Activated CD8-positive, alpha-beta T cell treated with anti-CD3 and anti-CD28 coated beads, Interleukin-2, amount 10 ng/mL, durations not matched to agents 7 days and 5 days (primary cell): ENCODE data around the gene SLC41A1. TPM values are rescaled to one million over a fixed set of nuclear protein-coding genes. Genes with fewer than 3 reads are reported as not detected.

Experiments
- ATAC-seq: fragments of 150-1000 bp; cut with Tn5 transposase; one replicate; pipeline ENCODE4 v1.10.0; 2021; ENCODE audit warnings: moderate library complexity
- CTCF ChIA-PET: fragments of 350-600 bp; sonication (Branson Sonifier 250); formaldehyde crosslinking; loops from one replicate; lab custom pipeline; 2021; ENCODE audit warnings: antibody characterized with exemption; lab: Charles Lee
- POLR2A ChIA-PET: fragments of 350-600 bp; sonication (Branson Sonifier 250); formaldehyde crosslinking; loops from one replicate; lab custom pipeline; 2021; ENCODE audit warnings: antibody characterized with exemption; lab: Charles Lee
- DNase-seq: peaks from one replicate; pipeline ENCODE4 v3.0.0-alpha.2; 2020
- H3K27ac Mint-ChIP-seq: one replicate; pipeline ENCODE4 v1.8.0; 2021; ENCODE audit warnings: mild to moderate bottlenecking, mixed read lengths
- H3K27me3 Mint-ChIP-seq: one replicate; pipeline ENCODE4 v1.8.0; 2021; ENCODE audit warnings: low read depth, mixed read lengths
- H3K36me3 Mint-ChIP-seq: one replicate; pipeline ENCODE4 v1.8.0; 2021; ENCODE audit warnings: low read depth, mixed read lengths
- H3K4me1 Mint-ChIP-seq: one replicate; pipeline ENCODE4 v1.8.0; 2021; ENCODE audit warnings: low read depth, mixed read lengths
- H3K4me3 Mint-ChIP-seq: one replicate; pipeline ENCODE4 v1.8.0; 2021; ENCODE audit warnings: mild to moderate bottlenecking, mixed read lengths
- H3K9me3 Mint-ChIP-seq: one replicate; pipeline ENCODE4 v1.8.0; 2022; ENCODE audit warnings: mixed read lengths; ENCODE audit not compliant: insufficient read depth
- total RNA-seq, 2 experiments: library from RNA; stranded (reverse); gene quantifications; one replicate each; pipeline ENCODE4 v1.2.3, GENCODE V29; 2021

The SLC41A1 gene
- total RNA-seq, 2 experiments from 2014 or later = 8.9 to 10.1 TPM

GRCh38 chr1:205800981-205801703 is 11.9 kb downstream of the SLC41A1 start:
- Mint-ChIP-seq H3K4me1 (peaks cover 16% of the 10 kb centered on the region), H3K27ac (peak overlapping the region; percentile 48), H3K4me3 (no peak overlapping the region), H3K36me3 (peaks cover 2% of the 10 kb centered on the region), H3K27me3 (no peaks in the 10 kb centered on the region), H3K9me3 (no peaks in the 10 kb centered on the region)
- ATAC-seq (no peak), DNase-seq (no peak)
- CTCF ChIA-PET = no interaction called here
- POLR2A ChIA-PET = no interaction called here

- H3K9me3 Mint-ChIP-seq = no peaks in the 10 kb centered on the region
- CTCF ChIA-PET = no interaction called here
- peaks cover 2% of the 10 kb centered on the region for H3K36me3 Mint-ChIP-seq
- DNase-seq = no peak
- no peaks in the 10 kb centered on the region for H3K27me3 Mint-ChIP-seq
- no peak overlapping the region for H3K27ac Mint-ChIP-seq
- no peak overlapping the region for H3K4me3 Mint-ChIP-seq
- H3K4me1 Mint-ChIP-seq = peaks cover 9% of the 10 kb centered on the region
- POLR2A ChIA-PET = no interaction called here
- ATAC-seq = no peak
Measured at GRCh38 chr1:205800427-205800826, 12.6 kb downstream of the SLC41A1 start.

- ATAC-seq = no peak
- H3K36me3 Mint-ChIP-seq = peaks cover 2% of the 10 kb centered on the region
- CTCF ChIA-PET = interaction anchor here (3.2 kb wide), 1 partner anchor 179 kb away, joined by 17 read pairs; no protein-coding TSS in a partner anchor
Measured at GRCh38 chr1:205798577-205798976, 14.4 kb downstream of the SLC41A1 start.

GRCh38 chr1:205797168-205797567 is 15.8 kb downstream of the SLC41A1 start:
- DNase-seq = no peak
- H3K27me3 Mint-ChIP-seq = no peaks in the 10 kb centered on the region
- CTCF ChIA-PET = interaction anchor here (0.8 to 3.2 kb wide), 3 partner anchors 8 to 180 kb away, joined by 3 to 17 read pairs (median 3); no protein-coding TSS in a partner anchor
- no peak for ATAC-seq
- no peak overlapping the region for H3K4me3 Mint-ChIP-seq
- H3K4me1 Mint-ChIP-seq = no peaks in the 10 kb centered on the region
- H3K36me3 Mint-ChIP-seq = peaks cover 2% of the 10 kb centered on the region
- H3K9me3 Mint-ChIP-seq = no peaks in the 10 kb centered on the region
- no peak overlapping the region for H3K27ac Mint-ChIP-seq
- POLR2A ChIA-PET = no interaction called here

More at GRCh38 chr1:205798577-205798976, 14.4 kb downstream of the SLC41A1 start:
- Mint-ChIP-seq H3K27ac (no peak overlapping the region), H3K4me1 (no peaks in the 10 kb centered on the region), H3K4me3 (no peak overlapping the region), H3K27me3 (no peaks in the 10 kb centered on the region), H3K9me3 (no peaks in the 10 kb centered on the region)
- DNase-seq = no peak
- POLR2A ChIA-PET = no interaction called here

GRCh38 chr1:205794011-205794730 is 18.8 kb downstream of the SLC41A1 start:
- H3K9me3 Mint-ChIP-seq = no peaks in the 10 kb centered on the region
- POLR2A ChIA-PET = no interaction called here
- no peaks in the 10 kb centered on the region for H3K4me1 Mint-ChIP-seq
- DNase-seq (no peak), ATAC-seq (no peak)
- no peak overlapping the region for H3K27ac Mint-ChIP-seq
- H3K36me3 Mint-ChIP-seq = peaks cover 5% of the 10 kb centered on the region
- H3K4me3 Mint-ChIP-seq = no peak overlapping the region
- no peaks in the 10 kb centered on the region for H3K27me3 Mint-ChIP-seq
- CTCF ChIA-PET = interaction anchor here (0.9 to 5.8 kb wide), 7 partner anchors 10 to 312 kb away, joined by 3 to 169 read pairs (median 5); partner anchors contain the start of gene RAB29

GRCh38 chr1:205792961-205793673 is 19.9 kb downstream of the SLC41A1 start:
- H3K9me3 Mint-ChIP-seq = no peaks in the 10 kb centered on the region
- no peak for ATAC-seq
- no peak overlapping the region for H3K27ac Mint-ChIP-seq
- H3K27me3 Mint-ChIP-seq = no peaks in the 10 kb centered on the region
- POLR2A ChIA-PET = interaction anchor here (0.7 to 1.5 kb wide), 2 partner anchors 99 to 184 kb away, joined by 3 to 4 read pairs; no protein-coding TSS in a partner anchor
- H3K4me3 Mint-ChIP-seq = no peak overlapping the region
- CTCF ChIA-PET = interaction anchor here (0.6 to 5.8 kb wide), 14 partner anchors 11 to 358 kb away, joined by 3 to 169 read pairs (median 6); partner anchors contain the start of genes PM20D1 and SLC41A1
- H3K36me3 Mint-ChIP-seq = peaks cover 5% of the 10 kb centered on the region
- DNase-seq = no peak
- no peaks in the 10 kb centered on the region for H3K4me1 Mint-ChIP-seq

- no peaks in the 10 kb centered on the region for H3K27me3 Mint-ChIP-seq
- CTCF ChIA-PET = interaction anchor here (0.6 to 5.8 kb wide), 32 partner anchors 10 to 358 kb away, joined by 3 to 169 read pairs (median 5); partner anchors contain the start of genes PM20D1, SLC26A9 and SLC41A1
- ATAC-seq (no peak), DNase-seq (no peak)
- no peak overlapping the region for H3K27ac Mint-ChIP-seq
- peaks cover 5% of the 10 kb centered on the region for H3K36me3 Mint-ChIP-seq
- H3K9me3 Mint-ChIP-seq = no peaks in the 10 kb centered on the region
- no peak overlapping the region for H3K4me3 Mint-ChIP-seq
- POLR2A ChIA-PET = interaction anchor here (0.7 to 1.5 kb wide), 2 partner anchors 99 to 185 kb away, joined by 3 to 4 read pairs; no protein-coding TSS in a partner anchor
- no peaks in the 10 kb centered on the region for H3K4me1 Mint-ChIP-seq
Measured at GRCh38 chr1:205792481-205792881, 20.5 kb downstream of the SLC41A1 start.

GRCh38 chr1:205791568-205792180 is 21.3 kb downstream of the SLC41A1 start:
- Mint-ChIP-seq H3K36me3 (peaks cover 4% of the 10 kb centered on the region), H3K27ac (no peak overlapping the region), H3K9me3 (no peaks in the 10 kb centered on the region), H3K27me3 (no peaks in the 10 kb centered on the region), H3K4me3 (no peak overlapping the region), H3K4me1 (no peaks in the 10 kb centered on the region)
- ChIA-PET POLR2A (no interaction called here), CTCF (interaction anchor here (0.6 to 5.8 kb wide), 38 partner anchors 9 to 315 kb away, joined by 3 to 169 read pairs (median 4); partner anchors contain the start of genes PM20D1, SLC26A9 and SLC41A1)
- peak; percentile 93 for ATAC-seq
- DNase-seq = peak; percentile 74

GRCh38 chr1:205787287-205787916 is 25.6 kb downstream of the SLC41A1 start:
- peaks cover 11% of the 10 kb centered on the region for H3K4me1 Mint-ChIP-seq
- H3K27ac Mint-ChIP-seq = no peak overlapping the region
- CTCF ChIA-PET = interaction anchor here (2.5 to 5.4 kb wide), 2 partner anchors 129 to 190 kb away, joined by 9 to 33 read pairs; no protein-coding TSS in a partner anchor
- peaks cover 3% of the 10 kb centered on the region for H3K36me3 Mint-ChIP-seq
- ATAC-seq (no peak), DNase-seq (no peak)
- POLR2A ChIA-PET = interaction anchor here (0.7 to 1.5 kb wide), 3 partner anchors 12 to 104 kb away, joined by 3 read pairs; partner anchors contain the start of gene RAB29
- H3K4me3 Mint-ChIP-seq = no peak overlapping the region
- H3K9me3 Mint-ChIP-seq = no peaks in the 10 kb centered on the region
- H3K27me3 Mint-ChIP-seq = no peaks in the 10 kb centered on the region

GRCh38 chr1:205786601-205787000 is 26.4 kb downstream of the SLC41A1 start:
- Mint-ChIP-seq H3K4me3 (no peak overlapping the region), H3K27ac (no peak overlapping the region), H3K4me1 (peaks cover 14% of the 10 kb centered on the region), H3K36me3 (peaks cover 3% of the 10 kb centered on the region), H3K9me3 (no peaks in the 10 kb centered on the region), H3K27me3 (no peaks in the 10 kb centered on the region)
- POLR2A ChIA-PET = no interaction called here
- CTCF ChIA-PET = interaction anchor here (0.7 to 5.4 kb wide), 3 partner anchors 26 to 191 kb away, joined by 3 to 33 read pairs (median 3); no protein-coding TSS in a partner anchor
- DNase-seq (no peak), ATAC-seq (no peak)
